ENCODE measurements around the gene RTEL1.

GRCh38 chr20:63696306-63696627 is 38.2 kb downstream of the RTEL1 start:
- TF ChIP-seq POLR2A (IDR thresholded peaks at IDR 0.05) = no peak
- no peak for TF ChIP-seq EP300 (IDR thresholded peaks at IDR 0.05)

Measured in tibial nerve (tissue), 3 donors.